Activated naive CD8-positive, alpha-beta T cell (primary cell): ENCODE data around the gene NBAS.
A peak's percentile ranks its signal among the peaks of the same experiment; 100 is the strongest.

Experiments used
- H3K27ac Mint-ChIP-seq: one replicate; pipeline ENCODE4 v1.8.0; 2021; ENCODE audit warnings: mixed read lengths
- H3K27me3 Mint-ChIP-seq: one replicate; pipeline ENCODE4 v1.8.0; 2021; ENCODE audit warnings: mixed read lengths
- H3K36me3 Mint-ChIP-seq: one replicate; pipeline ENCODE4 v1.8.0; 2021; ENCODE audit warnings: mixed read lengths
- H3K4me1 Mint-ChIP-seq: one replicate; pipeline ENCODE4 v1.8.0; 2021; ENCODE audit warnings: low read depth, mixed read lengths
- H3K4me3 Mint-ChIP-seq: one replicate; pipeline ENCODE4 v1.8.0; 2021; ENCODE audit warnings: mild to moderate bottlenecking, mixed read lengths
- H3K9me3 Mint-ChIP-seq: one replicate; pipeline ENCODE4 v1.8.0; 2021; ENCODE audit warnings: low read depth, mixed read lengths

The NBAS gene

GRCh38 chr2:15560988-15561573 lies at the start of gene NBAS:
Gene NBAS (minus strand): TSS chr2:15561334. CDS start chr2:15561304, 30 bp downstream.
- Mint-ChIP-seq H3K9me3 (no peaks in the 10 kb centered on the region), H3K4me3 (peak within 1 kb of the TSS; percentile 99), H3K27me3 (no peaks in the 10 kb centered on the region), H3K27ac (peak within 1 kb of the TSS; percentile 91), H3K36me3 (no peaks in the 10 kb centered on the region), H3K4me1 (peaks cover 37% of the 10 kb centered on the region)

GRCh38 chr2:15610430-15610952 lies 49.4 kb upstream of the NBAS start:
- H3K36me3 Mint-ChIP-seq = peaks cover 18% of the 10 kb centered on the region
- H3K9me3 Mint-ChIP-seq = no peaks in the 10 kb centered on the region
- H3K4me1 Mint-ChIP-seq = peaks cover 3% of the 10 kb centered on the region
- H3K27ac Mint-ChIP-seq = no peak overlapping the region
- no peak overlapping the region for H3K4me3 Mint-ChIP-seq
- no peaks in the 10 kb centered on the region for H3K27me3 Mint-ChIP-seq

GRCh38 chr2:15609341-15610042 lies 48.4 kb upstream of the NBAS start:
- Mint-ChIP-seq H3K36me3 (peaks cover 23% of the 10 kb centered on the region), H3K9me3 (no peaks in the 10 kb centered on the region), H3K27me3 (no peaks in the 10 kb centered on the region), H3K4me1 (peaks cover 3% of the 10 kb centered on the region), H3K27ac (no peak overlapping the region), H3K4me3 (no peak overlapping the region)

GRCh38 chr2:15608392-15608761 lies 47.2 kb upstream of the NBAS start:
- Mint-ChIP-seq H3K36me3 (peaks cover 20% of the 10 kb centered on the region), H3K4me1 (peaks cover 1% of the 10 kb centered on the region), H3K9me3 (no peaks in the 10 kb centered on the region), H3K27ac (no peak overlapping the region), H3K4me3 (no peak overlapping the region), H3K27me3 (no peaks in the 10 kb centered on the region)

GRCh38 chr2:15607709-15608391 lies 46.7 kb upstream of the NBAS start:
- Mint-ChIP-seq H3K9me3 (no peaks in the 10 kb centered on the region), H3K4me3 (no peak overlapping the region), H3K4me1 (no peaks in the 10 kb centered on the region), H3K36me3 (peaks cover 19% of the 10 kb centered on the region), H3K27me3 (no peaks in the 10 kb centered on the region), H3K27ac (no peak overlapping the region)

- H3K9me3 Mint-ChIP-seq = no peaks in the 10 kb centered on the region
- no peak overlapping the region for H3K27ac Mint-ChIP-seq
- no peaks in the 10 kb centered on the region for H3K27me3 Mint-ChIP-seq
- no peak overlapping the region for H3K4me3 Mint-ChIP-seq
- peaks cover 2% of the 10 kb centered on the region for H3K4me1 Mint-ChIP-seq
- H3K36me3 Mint-ChIP-seq = peaks cover 22% of the 10 kb centered on the region
Observed at GRCh38 chr2:15606481-15607441, 45.6 kb upstream of the NBAS start.

GRCh38 chr2:15605721-15606120 lies 44.6 kb upstream of the NBAS start:
- Mint-ChIP-seq H3K9me3 (no peaks in the 10 kb centered on the region), H3K27me3 (no peaks in the 10 kb centered on the region), H3K36me3 (peaks cover 25% of the 10 kb centered on the region), H3K27ac (no peak overlapping the region), H3K4me1 (peaks cover 2% of the 10 kb centered on the region), H3K4me3 (no peak overlapping the region)

- Mint-ChIP-seq H3K27ac (no peak overlapping the region), H3K4me3 (no peak overlapping the region), H3K9me3 (no peaks in the 10 kb centered on the region), H3K36me3 (peaks cover 17% of the 10 kb centered on the region), H3K27me3 (no peaks in the 10 kb centered on the region), H3K4me1 (peaks cover 2% of the 10 kb centered on the region)
Observed at GRCh38 chr2:15603948-15604347, 42.8 kb upstream of the NBAS start.

- peaks cover 19% of the 10 kb centered on the region for H3K36me3 Mint-ChIP-seq
Observed at GRCh38 chr2:15603044-15603765, 42.1 kb upstream of the NBAS start.

GRCh38 chr2:15602393-15602792 lies 41.3 kb upstream of the NBAS start:
- Mint-ChIP-seq H3K4me3 (no peak overlapping the region), H3K36me3 (peaks cover 18% of the 10 kb centered on the region), H3K27ac (no peak overlapping the region)

More at GRCh38 chr2:15603044-15603765, 42.1 kb upstream of the NBAS start:
- Mint-ChIP-seq H3K4me1 (peaks cover 2% of the 10 kb centered on the region), H3K4me3 (no peak overlapping the region), H3K9me3 (no peaks in the 10 kb centered on the region), H3K27me3 (no peaks in the 10 kb centered on the region), H3K27ac (no peak overlapping the region)

GRCh38 chr2:15601681-15602080 lies 40.5 kb upstream of the NBAS start:
- H3K27ac Mint-ChIP-seq = no peak overlapping the region

More at GRCh38 chr2:15602393-15602792, 41.3 kb upstream of the NBAS start:
- Mint-ChIP-seq H3K4me1 (peaks cover 2% of the 10 kb centered on the region), H3K9me3 (no peaks in the 10 kb centered on the region), H3K27me3 (no peaks in the 10 kb centered on the region)

GRCh38 chr2:15599994-15600393 lies 38.9 kb upstream of the NBAS start:
- Mint-ChIP-seq H3K27ac (no peak overlapping the region), H3K4me1 (peaks cover 8% of the 10 kb centered on the region), H3K36me3 (peaks cover 13% of the 10 kb centered on the region), H3K27me3 (no peaks in the 10 kb centered on the region), H3K4me3 (no peak overlapping the region), H3K9me3 (no peaks in the 10 kb centered on the region)

More at GRCh38 chr2:15601681-15602080, 40.5 kb upstream of the NBAS start:
- Mint-ChIP-seq H3K27me3 (no peaks in the 10 kb centered on the region), H3K4me3 (no peak overlapping the region), H3K9me3 (no peaks in the 10 kb centered on the region), H3K36me3 (peaks cover 15% of the 10 kb centered on the region), H3K4me1 (peaks cover 2% of the 10 kb centered on the region)

- peaks cover 9% of the 10 kb centered on the region for H3K36me3 Mint-ChIP-seq
- H3K4me3 Mint-ChIP-seq = no peak overlapping the region
- H3K9me3 Mint-ChIP-seq = no peaks in the 10 kb centered on the region
- H3K27ac Mint-ChIP-seq = no peak overlapping the region
- H3K4me1 Mint-ChIP-seq = peaks cover 24% of the 10 kb centered on the region
- no peaks in the 10 kb centered on the region for H3K27me3 Mint-ChIP-seq
Observed at GRCh38 chr2:15596968-15597367, 35.8 kb upstream of the NBAS start.

- H3K9me3 Mint-ChIP-seq = no peaks in the 10 kb centered on the region
- peaks cover 26% of the 10 kb centered on the region for H3K4me1 Mint-ChIP-seq
- no peaks in the 10 kb centered on the region for H3K27me3 Mint-ChIP-seq
- H3K27ac Mint-ChIP-seq = no peak overlapping the region
- no peak overlapping the region for H3K4me3 Mint-ChIP-seq
- peaks cover 9% of the 10 kb centered on the region for H3K36me3 Mint-ChIP-seq
Observed at GRCh38 chr2:15596350-15596749, 35.2 kb upstream of the NBAS start.
